22Rv1 (cell line): ENCODE results near the gene CGREF1.
A peak's percentile ranks its signal among the peaks of the same experiment; 100 is the strongest.

Experiments
- ZFX ChIP-seq: fragments of 450-650 bp; IDR thresholded peaks from 2 replicates; pipeline ENCODE4 v1.6.1; 2017; ENCODE audit warnings: antibody characterized with exemption, borderline replicate concordance
- TF ChIP-seq, protein P1 (sequence below): fragments of 450-650 bp; IDR thresholded peaks from 2 replicates; pipeline ENCODE4 v1.5.1; 2017; ENCODE audit warnings: mild to moderate bottlenecking

DNA sequence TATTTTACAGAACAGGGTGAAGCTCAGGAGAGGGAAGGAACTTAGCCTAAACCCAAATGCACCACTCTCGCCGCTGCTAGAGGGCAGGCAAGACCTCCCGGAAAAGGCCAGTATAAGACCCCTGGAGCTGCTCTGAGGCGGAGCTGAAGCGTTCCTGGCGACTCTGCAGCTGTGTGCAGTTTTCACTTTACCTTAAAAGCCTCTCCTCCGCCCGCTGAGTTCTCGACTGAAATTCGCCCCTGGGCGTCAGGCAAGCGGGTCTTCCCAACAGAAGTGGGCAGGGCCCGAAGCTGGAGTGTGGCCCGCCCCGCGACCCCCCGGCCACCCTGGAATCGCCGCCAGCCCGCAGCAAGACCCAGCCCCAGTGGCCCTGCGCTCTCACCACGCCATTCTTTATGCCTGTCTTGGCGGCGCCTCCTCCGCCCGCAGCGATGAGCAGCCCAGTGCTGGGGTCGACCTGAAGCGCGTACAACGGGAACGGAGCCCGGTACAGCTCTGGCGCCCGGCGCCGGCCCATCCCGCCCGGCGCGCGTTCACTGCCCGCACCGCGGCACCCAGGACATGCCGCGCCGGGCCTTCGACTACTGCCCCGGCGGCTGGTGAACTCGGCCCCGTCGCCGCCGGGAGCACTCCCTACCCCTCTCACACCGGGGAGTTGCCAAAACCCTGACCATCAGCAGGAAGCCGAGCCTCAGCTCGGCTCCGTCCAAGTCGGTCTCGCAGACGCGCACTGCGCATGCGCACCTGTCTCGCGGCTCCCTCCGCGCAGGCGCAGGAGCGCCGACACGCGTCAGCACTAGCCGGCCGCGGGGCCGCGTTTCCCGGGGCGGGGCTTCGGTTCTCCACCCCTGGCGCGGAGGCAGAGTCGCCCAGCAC, 15.2 kb upstream of the CGREF1 start, which contains the start of gene PREB:
- TF ChIP-seq, protein P1, sequence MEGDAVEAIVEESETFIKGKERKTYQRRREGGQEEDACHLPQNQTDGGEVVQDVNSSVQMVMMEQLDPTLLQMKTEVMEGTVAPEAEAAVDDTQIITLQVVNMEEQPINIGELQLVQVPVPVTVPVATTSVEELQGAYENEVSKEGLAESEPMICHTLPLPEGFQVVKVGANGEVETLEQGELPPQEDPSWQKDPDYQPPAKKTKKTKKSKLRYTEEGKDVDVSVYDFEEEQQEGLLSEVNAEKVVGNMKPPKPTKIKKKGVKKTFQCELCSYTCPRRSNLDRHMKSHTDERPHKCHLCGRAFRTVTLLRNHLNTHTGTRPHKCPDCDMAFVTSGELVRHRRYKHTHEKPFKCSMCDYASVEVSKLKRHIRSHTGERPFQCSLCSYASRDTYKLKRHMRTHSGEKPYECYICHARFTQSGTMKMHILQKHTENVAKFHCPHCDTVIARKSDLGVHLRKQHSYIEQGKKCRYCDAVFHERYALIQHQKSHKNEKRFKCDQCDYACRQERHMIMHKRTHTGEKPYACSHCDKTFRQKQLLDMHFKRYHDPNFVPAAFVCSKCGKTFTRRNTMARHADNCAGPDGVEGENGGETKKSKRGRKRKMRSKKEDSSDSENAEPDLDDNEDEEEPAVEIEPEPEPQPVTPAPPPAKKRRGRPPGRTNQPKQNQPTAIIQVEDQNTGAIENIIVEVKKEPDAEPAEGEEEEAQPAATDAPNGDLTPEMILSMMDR, result peak; percentile 25; the same call in 1 of the 2 replicates
- no peak for TF ChIP-seq ZFX
